Muscle of back (tissue), 13 donors: ENCODE data around the gene ELOVL5. TPM values are rescaled to one million over a fixed set of nuclear protein-coding genes. Genes with fewer than 3 reads are reported as not detected.
A peak's percentile ranks its signal among the peaks of the same experiment; 100 is the strongest.
"Not testable (repeated sequence)": the region's sequence is repeated elsewhere in the genome, so short reads cannot be mapped to it uniquely, and the experiment has no call there.

Experiments
- DNase-seq, 3 donors: peaks; one replicate each; pipeline versions ENCODE4 v3.0.0 to v3.0.0-alpha.2; 2013
- long read RNA-seq, 9 donors: transcript quantifications; one replicate each; lab custom pipeline, GENCODE V29; 2026
- polyA plus RNA-seq, 10 donors: library from polyadenylated mRNA; unstranded; fragments of 120-200 nt; gene quantifications; one replicate each; pipeline ENCODE4 v1.2.1, GENCODE V29; 2013; ENCODE audit not compliant: insufficient read length in 10 of 10

The ELOVL5 gene
- polyA plus RNA-seq = 10 to 100 TPM; 29.5 to 58.5 (median 38.2) TPM
- long read RNA-seq, donor 1, transcript ELOVL5-201 (8 exons, 2,827 nt) = major isoform, 7 of 8 reads
- long read RNA-seq, donor 1, partial matches to known transcripts = 0 of 8 reads
- long read RNA-seq, donor 1, other reads (novel, unspliced or antisense) = 0 of 8 reads
- long read RNA-seq, donor 2, transcript ELOVL5-201 (8 exons, 2,827 nt) = major isoform, 10 of 12 reads
- long read RNA-seq, donor 2, partial matches to known transcripts = 0 of 12 reads
- long read RNA-seq, donor 2, other reads (novel, unspliced or antisense) = 0 of 12 reads
- long read RNA-seq, donor 3 = 0 reads
- long read RNA-seq, donor 4, transcript ELOVL5-201 (8 exons, 2,827 nt) = major isoform, 8 of 9 reads
- long read RNA-seq, donor 4, partial matches to known transcripts = 0 of 9 reads
- long read RNA-seq, donor 4, other reads (novel, unspliced or antisense) = 0 of 9 reads
- long read RNA-seq, donor 5, transcript ELOVL5-201 (8 exons, 2,827 nt) = major isoform, 12 of 15 reads
- long read RNA-seq, donor 5, partial matches to known transcripts = 0 of 15 reads
- long read RNA-seq, donor 5, other reads (novel, unspliced or antisense) = 0 of 15 reads
- long read RNA-seq, donor 6, transcript ELOVL5-201 (8 exons, 2,827 nt) = major isoform, 7 of 10 reads
- long read RNA-seq, donor 6, partial matches to known transcripts = 0 of 10 reads
- long read RNA-seq, donor 6, other reads (novel, unspliced or antisense) = 0 of 10 reads
- long read RNA-seq, donor 7, partial matches to known transcripts = 0 of 6 reads
- long read RNA-seq, donor 7, other reads (novel, unspliced or antisense) = 0 of 6 reads
- long read RNA-seq, donor 8, transcript ELOVL5-201 (8 exons, 2,827 nt) = major isoform, 5 of 6 reads
- long read RNA-seq, donor 8, partial matches to known transcripts = 0 of 6 reads
- long read RNA-seq, donor 8, other reads (novel, unspliced or antisense) = 0 of 6 reads
- long read RNA-seq, donor 9, partial matches to known transcripts = 0 of 2 reads
- long read RNA-seq, donor 9, other reads (novel, unspliced or antisense) = 0 of 2 reads

DNA sequence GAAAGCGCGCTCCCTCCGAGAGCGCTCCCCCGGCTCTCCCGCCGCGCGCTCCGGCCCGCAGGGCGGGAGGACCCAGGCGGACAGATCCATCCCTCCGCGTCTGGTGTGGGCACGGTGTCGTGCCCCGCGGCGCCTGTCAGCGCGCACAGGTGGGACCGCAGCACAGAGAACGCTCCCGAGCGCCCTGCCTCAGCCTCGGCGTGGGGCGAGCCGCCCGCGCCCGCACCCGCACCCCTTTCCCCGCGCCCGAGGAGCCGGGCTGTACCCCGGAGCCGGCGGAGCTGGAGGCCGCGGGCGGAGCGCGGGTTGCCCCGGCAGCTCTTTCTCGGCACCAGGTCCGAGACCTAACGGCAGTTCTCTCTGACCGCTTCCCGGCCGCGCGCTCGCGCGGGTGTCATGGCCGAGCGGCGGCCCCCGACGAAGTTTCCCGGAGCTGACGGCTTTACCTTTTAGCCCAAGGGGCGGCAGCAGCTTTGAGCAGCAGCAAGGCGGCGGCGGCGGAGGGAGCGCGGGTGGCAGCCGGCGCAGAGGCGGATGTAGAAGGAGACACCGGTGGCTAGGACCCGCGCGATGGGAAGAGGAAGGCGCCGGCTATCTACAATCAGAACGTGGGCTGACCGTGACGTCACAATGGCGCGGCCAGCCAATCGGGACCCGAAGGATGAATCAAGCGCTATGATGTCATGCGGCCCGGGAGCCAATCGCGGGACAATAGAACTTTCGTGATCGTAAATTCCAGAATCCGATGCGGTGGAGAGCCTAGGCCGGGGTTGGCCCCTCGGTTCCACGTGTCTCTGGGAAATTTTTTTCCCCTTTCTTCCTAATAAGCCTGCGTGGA is at the start of gene ELOVL5:
Gene ELOVL5, minus strand, starts transcription at position 580 of the 838 bp plus-strand sequence. CDS start 53,251 bp downstream, outside the sequence.
- DNase-seq = peak; percentile 97 to 99 (median 97)

- DNase-seq = no peak
These were observed 48.5 kb upstream of the ELOVL5 start for GRCh38 chr6:53397283-53397682.

GRCh38 chr6:53395986-53396385 is 47.2 kb upstream of the ELOVL5 start:
- no peak for DNase-seq

GRCh38 chr6:53394704-53395103 is 46.0 kb upstream of the ELOVL5 start:
- DNase-seq = no peak

- peak in 2 of 3 donors; percentile 16 to 33 for DNase-seq
These were observed 42.4 kb upstream of the ELOVL5 start for GRCh38 chr6:53391170-53391569.

DNA sequence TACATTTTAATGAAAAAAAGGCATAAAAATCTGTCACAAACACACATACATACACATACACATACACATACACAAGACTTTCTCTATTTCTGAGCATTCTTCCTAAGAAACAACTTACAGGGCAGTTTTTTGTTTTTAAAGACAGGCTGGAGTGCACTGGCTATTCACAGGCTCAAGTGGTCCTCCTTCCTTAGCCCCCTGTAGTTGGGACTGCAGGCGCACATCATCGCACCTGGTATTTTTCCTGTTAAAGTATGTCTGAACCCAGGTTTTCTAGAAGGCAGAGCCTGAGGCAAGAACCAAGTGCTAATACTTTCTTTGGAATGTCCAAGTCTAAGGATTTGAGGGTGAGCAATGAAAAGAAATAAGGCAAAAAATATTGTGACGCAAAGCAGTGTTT is 41.3 kb upstream of the ELOVL5 start:
- no peak for DNase-seq

GRCh38 chr6:53388615-53389014 is 39.9 kb upstream of the ELOVL5 start:
- DNase-seq = not testable (repeated sequence)

DNA sequence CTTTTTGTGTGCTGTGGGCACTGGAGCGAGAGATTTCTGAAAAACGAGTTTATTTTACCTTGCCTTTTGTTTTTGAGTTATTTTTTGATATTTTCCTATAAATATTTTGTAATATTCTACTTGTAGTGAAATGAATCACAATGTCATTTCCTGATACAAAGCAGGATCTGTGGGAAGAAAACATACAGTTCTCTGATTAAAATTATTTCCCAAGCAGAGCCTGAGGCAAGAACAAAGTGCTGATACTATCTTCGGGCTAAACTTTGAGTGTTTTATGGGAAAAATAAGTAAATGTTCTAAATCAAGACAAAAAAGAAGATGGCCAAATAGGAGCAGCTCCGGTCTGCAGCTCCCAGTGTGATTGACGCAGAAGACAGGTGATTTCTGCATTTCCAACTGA is 33.7 kb upstream of the ELOVL5 start:
- no peak for DNase-seq

GRCh38 chr6:53378208-53378607 is 29.5 kb upstream of the ELOVL5 start:
- DNase-seq = no peak

DNA sequence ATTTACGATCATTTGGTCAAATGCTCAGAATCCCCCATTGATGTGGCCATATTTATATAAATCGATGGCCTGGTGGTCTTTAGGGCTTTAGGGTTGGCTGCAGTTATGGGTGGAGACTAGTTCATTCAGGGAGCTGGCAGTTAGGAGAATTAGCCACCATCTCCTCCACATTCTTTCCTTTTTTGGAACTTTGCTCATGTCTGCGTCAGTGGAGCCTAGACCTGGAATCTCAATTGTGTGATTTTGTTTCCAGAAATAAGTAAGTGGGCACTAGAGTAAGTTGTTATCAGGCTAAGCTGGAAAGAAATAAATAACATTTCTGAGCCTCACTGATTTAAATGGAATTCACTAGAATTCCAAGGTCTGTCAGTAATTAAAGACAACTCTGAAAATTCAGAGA is 29.0 kb upstream of the ELOVL5 start:
- DNase-seq = no peak

DNA sequence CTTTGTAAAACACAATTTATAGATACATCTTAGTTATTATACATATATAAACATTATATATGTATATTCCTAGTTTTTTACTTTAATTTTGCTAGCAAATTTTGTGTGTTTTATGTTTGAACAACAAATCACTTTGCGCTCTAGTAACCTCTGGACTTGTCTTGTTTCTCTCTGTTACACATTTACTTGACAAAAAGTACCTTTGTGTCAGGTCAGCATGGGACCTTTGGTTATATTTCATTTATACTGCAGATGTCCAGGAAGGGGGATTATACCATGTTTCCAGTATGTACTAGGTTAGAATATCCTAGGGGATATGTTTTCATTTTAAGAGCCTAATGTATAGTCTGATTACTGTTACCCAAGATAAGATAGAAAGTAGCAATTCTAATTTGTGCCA is 28.5 kb upstream of the ELOVL5 start:
- DNase-seq = no peak

GRCh38 chr6:53376661-53377226 is 28.0 kb upstream of the ELOVL5 start:
- DNase-seq = no peak

- no peak for DNase-seq
These were observed 27.1 kb upstream of the ELOVL5 start for GRCh38 chr6:53375847-53376246.

GRCh38 chr6:53373638-53374037 is 24.9 kb upstream of the ELOVL5 start:
- no peak for DNase-seq

DNA sequence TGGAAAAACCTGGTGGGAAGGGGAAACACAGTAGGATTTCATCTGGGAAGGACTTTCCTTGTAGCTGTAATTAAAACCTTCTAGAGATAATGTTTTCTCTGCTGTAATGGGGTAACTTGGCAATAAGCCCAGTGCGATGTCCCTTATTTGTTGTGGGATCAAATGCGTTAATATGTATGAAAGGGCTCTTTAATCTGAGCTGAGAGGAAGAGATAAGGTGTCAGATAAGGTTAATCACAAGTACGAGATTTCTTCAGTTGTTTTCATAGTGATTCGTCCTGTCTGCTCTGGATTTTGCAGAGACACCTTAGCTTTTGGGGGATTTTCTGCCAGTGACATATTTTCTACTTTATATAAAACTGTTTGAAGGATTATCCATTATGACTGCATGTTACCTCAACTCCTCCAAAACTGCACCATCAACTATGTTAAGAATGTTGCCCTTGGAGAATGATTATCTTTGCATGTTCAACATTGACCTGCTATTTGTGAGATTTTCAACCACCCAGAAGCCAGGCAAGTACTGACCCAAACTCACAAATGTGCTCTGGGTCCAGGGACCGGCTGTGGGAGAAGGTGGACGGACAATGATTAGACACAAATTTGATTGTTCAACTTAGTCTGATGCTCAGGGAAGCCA is 21.2 kb upstream of the ELOVL5 start:
- DNase-seq = no peak

DNA sequence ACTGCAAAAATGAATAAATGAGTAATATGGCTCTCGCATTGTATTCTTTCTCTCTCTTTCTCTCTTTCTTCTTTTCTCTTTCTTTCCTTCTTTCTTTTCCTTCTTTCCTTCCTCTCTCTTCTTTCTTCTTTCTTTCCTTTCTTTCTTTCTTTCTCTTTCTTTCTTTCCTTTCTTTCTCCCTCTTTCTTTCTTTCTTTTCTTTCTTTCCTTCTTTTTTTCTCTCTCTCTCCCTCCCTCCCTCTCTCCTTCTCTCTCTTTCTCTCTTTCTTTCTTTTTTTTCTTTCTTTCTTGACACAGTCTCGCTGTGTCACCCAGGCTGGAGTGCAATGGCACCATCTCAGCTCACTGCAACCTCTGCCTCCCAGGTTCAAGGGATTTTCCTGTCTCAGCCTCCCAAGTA is 20.3 kb upstream of the ELOVL5 start:
- no peak for DNase-seq

DNA sequence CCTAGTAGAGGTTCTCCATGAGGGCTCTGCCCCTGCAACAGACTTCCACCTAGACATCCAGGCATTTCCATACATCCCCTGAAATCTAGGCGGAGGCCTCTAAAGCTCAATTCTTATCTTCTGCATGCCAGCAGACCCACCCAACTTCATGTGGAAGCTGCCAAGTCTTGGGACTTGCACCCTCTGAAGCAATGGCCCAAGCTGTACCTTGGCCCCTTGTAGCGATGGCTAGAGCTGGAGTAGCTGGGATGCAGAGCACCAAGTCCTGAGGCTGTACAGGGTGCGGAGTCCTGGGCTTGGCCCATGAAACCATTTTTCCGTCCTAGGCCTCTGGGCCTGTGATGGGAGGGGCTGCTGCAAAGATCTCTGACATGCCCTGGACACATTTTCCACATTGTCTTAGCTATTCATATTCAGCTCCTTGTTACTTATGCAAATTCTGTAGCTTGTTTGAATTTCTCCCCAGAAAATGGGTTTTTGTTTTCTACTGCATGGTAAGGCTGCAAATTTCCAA is 17.4 kb upstream of the ELOVL5 start:
- no peak for DNase-seq

DNA sequence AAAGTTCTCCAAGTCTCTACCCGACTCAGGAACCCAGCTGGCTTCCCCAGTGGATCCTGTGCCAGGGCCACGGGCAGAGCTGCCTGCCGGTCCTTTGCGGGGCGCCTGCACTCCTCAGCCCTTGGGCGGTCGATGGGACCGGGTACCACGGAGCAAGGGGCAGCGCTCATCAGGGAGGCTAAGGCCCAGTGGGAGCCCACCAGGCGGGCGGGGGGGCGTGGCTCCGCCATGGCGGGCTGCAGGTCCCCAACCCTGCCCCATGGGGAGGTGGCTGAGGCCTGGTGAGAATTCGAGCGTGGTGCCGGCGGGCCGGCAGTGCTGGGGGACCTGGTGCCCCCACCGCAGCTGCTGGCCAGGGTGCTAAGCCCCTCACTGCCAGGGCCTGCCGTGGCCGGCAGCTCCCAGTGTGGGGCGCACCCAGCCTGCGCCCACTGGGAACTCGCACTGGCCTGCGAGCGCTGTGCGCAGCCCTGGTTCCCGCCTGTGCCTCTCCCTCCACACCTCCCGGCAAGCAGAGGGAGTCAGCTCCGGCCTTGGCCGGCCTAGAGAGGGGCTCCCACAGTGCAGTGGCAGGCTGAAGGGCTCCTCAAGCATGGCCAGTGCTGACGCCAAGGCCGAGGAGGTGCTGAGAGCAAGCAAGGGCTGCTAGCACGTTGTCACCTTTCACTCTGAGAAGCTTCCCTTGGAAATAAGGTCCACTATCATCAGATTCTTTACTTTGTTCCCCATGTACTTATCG is 14.8 kb upstream of the ELOVL5 start:
- DNase-seq = no peak

- no peak for DNase-seq
These were observed 12.8 kb upstream of the ELOVL5 start for GRCh38 chr6:53361549-53362031.
